Stimulated activated CD4-positive, alpha-beta T cell treated with anti-CD3 and anti-CD28 coated beads, Interleukin-12 subunit alpha, Interleukin-12 subunit beta, amount 100 ng/mL, for 48 hours (primary cell): Measurements from ENCODE around the gene TENM4.

Experiments
- DNase-seq, 3 donors: peaks; one replicate each; pipeline ENCODE4 v3.0.0-alpha.2; 2020; ENCODE audit warnings: low read depth in 2 of 3, low spot score in 1 of 3

The TENM4 gene

GRCh38 chr11:79392161-79392560 lies 48.7 kb downstream of the TENM4 start:
- no peak for DNase-seq

GRCh38 chr11:79390923-79391322 lies 49.9 kb downstream of the TENM4 start:
- DNase-seq, result no peak

DNA sequence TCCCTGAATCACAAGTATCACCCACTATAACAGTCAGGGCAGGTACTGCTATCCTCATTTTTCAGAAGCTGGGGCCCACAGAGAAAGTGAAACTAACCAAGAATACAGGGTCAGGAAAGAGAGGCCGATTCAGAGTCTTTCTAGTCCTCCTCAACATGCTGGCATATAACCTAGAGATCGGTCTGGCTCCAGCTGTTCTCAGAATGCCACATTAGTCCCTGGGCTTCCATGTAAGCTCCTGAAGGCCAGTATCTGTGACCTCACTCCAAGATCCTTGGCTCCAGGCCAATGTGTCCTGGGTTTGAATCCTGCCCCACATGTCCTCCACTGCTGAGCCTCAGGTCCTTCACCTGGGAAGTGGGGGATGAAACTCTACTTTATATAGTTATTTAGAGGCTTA lies 50.4 kb downstream of the TENM4 start:
- DNase-seq, result no peak

DNA sequence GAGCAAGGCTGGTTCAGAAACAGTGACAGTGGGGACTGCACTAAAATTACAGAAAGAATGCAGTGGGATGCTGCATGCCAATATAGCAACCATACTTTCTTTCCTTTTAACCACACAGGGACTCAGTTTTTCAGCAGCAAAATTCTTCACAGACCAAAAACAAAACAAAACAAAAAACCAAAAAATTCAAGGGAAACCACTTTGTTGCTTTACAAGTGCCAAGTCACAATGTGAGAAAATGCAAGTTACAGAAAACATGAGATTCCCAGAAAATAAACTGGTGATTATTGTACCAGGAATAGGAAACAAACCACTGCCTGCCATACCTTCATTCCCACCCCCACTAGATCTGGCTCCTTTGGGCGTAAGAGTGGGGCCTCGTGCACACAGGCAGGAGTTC lies 52.6 kb downstream of the TENM4 start:
- no peak for DNase-seq

GRCh38 chr11:79383874-79384273 lies 57.0 kb downstream of the TENM4 start:
- no peak for DNase-seq

DNA sequence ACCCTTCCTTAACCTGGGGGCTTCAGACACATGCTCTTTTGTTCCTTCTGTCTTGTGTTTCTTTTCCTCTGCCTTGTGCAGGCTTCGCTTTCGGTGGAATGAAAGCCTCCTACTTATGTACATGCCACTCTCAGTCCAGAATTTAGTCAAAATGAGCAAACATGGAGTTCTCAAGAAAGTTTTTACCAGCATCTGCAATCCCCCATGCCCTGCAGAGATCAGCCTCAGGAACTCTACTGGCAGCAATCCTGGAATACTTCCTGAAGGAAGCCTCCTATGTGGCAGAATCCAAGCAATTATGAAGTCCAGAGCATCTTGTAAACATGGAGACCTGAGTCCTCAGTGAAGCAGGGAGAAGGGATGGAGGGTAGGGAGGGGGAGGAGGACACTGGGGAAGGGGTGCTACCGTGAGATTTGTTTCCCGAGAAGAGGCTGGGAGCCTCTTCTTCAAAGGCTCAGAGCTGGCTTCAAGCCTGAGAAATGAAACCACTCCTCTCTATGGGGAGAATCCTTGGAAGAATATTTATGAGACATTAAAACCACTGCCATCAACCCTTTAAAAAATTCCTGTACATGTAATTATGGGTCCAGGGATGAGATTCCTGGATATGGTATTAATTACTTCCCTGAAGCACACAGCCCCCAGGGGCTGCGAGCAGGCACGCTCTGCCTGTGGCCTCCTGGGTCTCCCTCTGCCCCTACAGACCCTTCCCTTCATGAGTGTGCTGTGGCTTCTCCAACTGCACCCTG lies 58.4 kb downstream of the TENM4 start:
- no peak for DNase-seq

DNA sequence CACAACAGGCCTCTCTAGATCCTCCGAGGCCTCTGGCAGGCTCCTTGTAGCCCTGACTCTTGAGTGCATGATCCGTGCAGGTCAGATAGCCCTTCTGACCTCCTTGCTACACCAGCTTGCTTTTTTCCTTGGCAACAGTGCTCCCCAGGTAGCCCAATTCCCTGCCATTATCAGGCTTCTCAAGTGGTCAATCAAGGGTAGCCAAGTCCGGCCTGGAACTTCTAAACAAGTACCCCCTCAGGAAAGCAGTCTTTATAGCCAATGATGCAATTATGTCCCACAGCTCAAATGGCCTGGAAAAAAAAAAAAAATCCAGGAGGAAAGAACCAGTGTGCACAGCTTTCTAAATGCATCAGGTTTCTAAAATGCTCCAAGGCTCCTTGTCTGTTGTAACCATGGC lies 59.8 kb downstream of the TENM4 start:
- no peak for DNase-seq

- DNase-seq, result no peak
Measured at GRCh38 chr11:79377406-79377805, 63.4 kb downstream of the TENM4 start.

DNA sequence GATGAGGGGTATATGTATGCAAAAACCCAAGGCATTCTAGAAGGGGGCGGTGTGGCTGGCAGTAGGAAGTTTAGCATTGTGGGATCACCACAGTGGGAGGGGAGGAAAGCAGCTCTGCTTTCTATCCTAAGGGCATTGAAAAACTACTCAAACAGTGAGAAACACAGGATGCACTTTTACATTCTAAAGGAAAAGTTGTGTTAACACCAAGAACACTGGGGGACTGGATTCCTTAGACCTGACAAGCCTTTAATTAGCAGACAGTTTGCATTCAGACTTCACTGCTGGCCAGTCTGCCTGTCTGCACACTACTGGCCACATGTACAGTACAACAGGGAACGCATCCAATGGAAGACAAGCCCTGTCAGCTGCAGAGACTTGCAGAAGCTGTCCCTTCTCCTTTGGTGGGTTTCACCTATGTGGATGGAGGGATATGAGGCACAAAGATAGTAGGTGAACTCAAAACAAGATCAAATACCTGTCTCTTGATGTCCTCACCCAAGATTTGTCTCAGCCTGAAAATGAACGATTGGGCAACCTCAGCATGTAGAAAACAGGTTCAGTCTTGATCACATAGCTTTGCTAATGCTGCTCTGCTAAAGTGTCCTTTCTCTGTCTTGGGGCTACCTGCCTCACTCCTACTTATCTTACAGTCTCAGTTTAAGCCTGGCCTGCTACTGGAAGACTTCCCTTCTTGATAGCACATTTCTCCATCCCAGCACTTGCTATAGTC lies 64.8 kb downstream of the TENM4 start:
- no peak for DNase-seq

- DNase-seq, result no peak
Measured at GRCh38 chr11:79374727-79375126, 66.1 kb downstream of the TENM4 start.

- DNase-seq, result no peak
Measured at GRCh38 chr11:79371724-79372123, 69.1 kb downstream of the TENM4 start.

- DNase-seq, result no peak
Measured at GRCh38 chr11:79371152-79371551, 69.7 kb downstream of the TENM4 start.

GRCh38 chr11:79369055-79369454 lies 71.8 kb downstream of the TENM4 start:
- no peak for DNase-seq

DNA sequence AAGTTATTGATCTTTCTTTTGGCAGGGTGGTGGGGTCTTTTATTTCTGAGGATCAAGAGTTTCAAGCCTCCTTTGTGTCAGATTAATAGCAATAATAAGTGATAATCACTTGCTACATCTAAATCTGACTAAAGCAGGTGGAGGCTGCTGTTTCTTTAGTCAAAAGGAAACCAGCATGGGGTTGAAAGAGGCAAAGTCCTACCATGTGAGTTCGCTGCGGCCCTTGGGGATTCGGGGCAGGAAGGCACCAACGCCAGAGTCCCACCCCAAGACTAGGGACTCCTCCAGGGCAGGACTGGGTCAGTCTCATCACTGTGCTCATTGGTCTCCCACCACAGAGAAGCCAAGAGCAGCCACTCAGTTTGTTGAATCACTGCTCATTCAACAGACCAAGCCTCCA lies 73.0 kb downstream of the TENM4 start:
- DNase-seq, result no peak

DNA sequence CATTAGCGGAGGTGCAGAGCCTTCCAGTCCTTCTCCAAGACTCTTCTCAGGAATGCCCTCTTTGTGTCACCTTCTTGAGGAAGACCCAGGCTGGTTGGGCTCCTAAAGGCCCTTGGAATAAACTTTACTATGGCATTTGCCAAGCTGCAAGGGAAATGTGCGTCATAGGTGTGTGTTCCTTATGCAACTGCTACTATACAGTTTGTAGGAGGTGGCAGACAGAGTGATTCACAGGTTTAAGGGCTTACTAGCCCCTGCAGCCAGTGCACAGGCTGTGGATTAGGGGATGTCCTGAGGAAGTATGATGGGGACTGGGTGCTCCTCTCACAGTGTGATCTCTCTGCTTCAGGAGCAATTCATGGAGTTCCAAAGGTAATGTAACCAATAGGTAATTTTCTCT lies 74.6 kb downstream of the TENM4 start:
- no peak for DNase-seq

- no peak for DNase-seq
Measured at GRCh38 chr11:79363861-79364378, 76.9 kb downstream of the TENM4 start.

DNA sequence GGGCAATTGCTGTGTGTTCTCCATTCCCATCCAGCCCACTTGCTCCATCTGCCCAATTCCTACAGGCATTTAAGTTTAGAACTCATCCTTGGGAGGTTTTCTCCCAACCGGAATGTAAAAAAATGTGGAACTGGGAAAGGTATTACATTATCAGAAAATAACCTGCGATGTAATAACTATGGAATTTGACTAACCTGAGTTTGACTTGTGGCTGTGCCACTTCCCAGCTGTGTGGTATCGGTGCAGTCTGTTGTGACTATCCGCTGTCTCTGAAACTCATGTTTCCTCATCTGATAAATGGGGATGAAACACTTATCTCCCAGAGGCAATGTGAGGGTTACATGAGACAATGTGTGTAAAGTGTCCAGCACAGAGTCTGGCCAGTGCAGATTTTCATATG lies 77.6 kb downstream of the TENM4 start:
- DNase-seq, result no peak

GRCh38 chr11:79362821-79363220 lies 78.0 kb downstream of the TENM4 start:
- DNase-seq, result no peak

- no peak for DNase-seq
Measured at GRCh38 chr11:79362206-79362757, 78.5 kb downstream of the TENM4 start.

- no peak for DNase-seq
Measured at GRCh38 chr11:79358258-79358657, 82.6 kb downstream of the TENM4 start.

GRCh38 chr11:79353706-79354105 lies 87.1 kb downstream of the TENM4 start:
- DNase-seq, result no peak

- no peak for DNase-seq
Measured at GRCh38 chr11:79352349-79352703, 88.5 kb downstream of the TENM4 start.
